T-helper 2 cell treated with Interferon-gamma antibody and Interleukin-4, amounts not matched to agents 5 μg/mL and 100 μg/mL, for 36 hours (primary cell): Measurements from ENCODE around the gene CPNE8.
A peak's percentile ranks its signal among the peaks of the same experiment; 100 is the strongest.

Source experiments
- DNase-seq: peaks from one replicate; pipeline ENCODE4 v3.0.0; 2021; ENCODE audit warnings: low spot score
- H3K27ac Mint-ChIP-seq: one replicate; pipeline ENCODE4 v1.8.0; 2021; ENCODE audit warnings: mild to moderate bottlenecking, mixed read lengths
- H3K27me3 Mint-ChIP-seq: one replicate; pipeline ENCODE4 v1.8.0; 2021; ENCODE audit warnings: low read depth, mixed read lengths
- H3K36me3 Mint-ChIP-seq: one replicate; pipeline ENCODE4 v1.8.0; 2021; ENCODE audit warnings: low read depth, mixed read lengths
- H3K4me1 Mint-ChIP-seq: one replicate; pipeline ENCODE4 v1.8.0; 2021; ENCODE audit warnings: low read depth, mixed read lengths
- H3K4me3 Mint-ChIP-seq: one replicate; pipeline ENCODE4 v1.8.0; 2022; ENCODE audit warnings: mild to moderate bottlenecking, moderate library complexity, mixed read lengths
- H3K9me3 Mint-ChIP-seq: one replicate; pipeline ENCODE4 v1.8.0; 2021; ENCODE audit warnings: mixed read lengths

CPNE8 gene

GRCh38 chr12:38911611-38912010, 6.2 kb upstream of the CPNE8 start:
- Mint-ChIP-seq H3K27ac (no peak overlapping the region), H3K27me3 (peaks cover 20% of the 10 kb centered on the region), H3K4me1 (peaks cover 7% of the 10 kb centered on the region), H3K36me3 (no peaks in the 10 kb centered on the region), H3K9me3 (no peaks in the 10 kb centered on the region), H3K4me3 (no peak overlapping the region)
- DNase-seq: no peak

GRCh38 chr12:38907201-38907923, 2.0 kb upstream of the CPNE8 start:
- Mint-ChIP-seq H3K36me3 (no peaks in the 10 kb centered on the region), H3K27ac (peak overlapping the region; percentile 62), H3K4me3 (peak overlapping the region; percentile 93), H3K27me3 (peaks cover 26% of the 10 kb centered on the region), H3K9me3 (no peaks in the 10 kb centered on the region), H3K4me1 (peaks cover 24% of the 10 kb centered on the region)
- DNase-seq: no peak

DNA sequence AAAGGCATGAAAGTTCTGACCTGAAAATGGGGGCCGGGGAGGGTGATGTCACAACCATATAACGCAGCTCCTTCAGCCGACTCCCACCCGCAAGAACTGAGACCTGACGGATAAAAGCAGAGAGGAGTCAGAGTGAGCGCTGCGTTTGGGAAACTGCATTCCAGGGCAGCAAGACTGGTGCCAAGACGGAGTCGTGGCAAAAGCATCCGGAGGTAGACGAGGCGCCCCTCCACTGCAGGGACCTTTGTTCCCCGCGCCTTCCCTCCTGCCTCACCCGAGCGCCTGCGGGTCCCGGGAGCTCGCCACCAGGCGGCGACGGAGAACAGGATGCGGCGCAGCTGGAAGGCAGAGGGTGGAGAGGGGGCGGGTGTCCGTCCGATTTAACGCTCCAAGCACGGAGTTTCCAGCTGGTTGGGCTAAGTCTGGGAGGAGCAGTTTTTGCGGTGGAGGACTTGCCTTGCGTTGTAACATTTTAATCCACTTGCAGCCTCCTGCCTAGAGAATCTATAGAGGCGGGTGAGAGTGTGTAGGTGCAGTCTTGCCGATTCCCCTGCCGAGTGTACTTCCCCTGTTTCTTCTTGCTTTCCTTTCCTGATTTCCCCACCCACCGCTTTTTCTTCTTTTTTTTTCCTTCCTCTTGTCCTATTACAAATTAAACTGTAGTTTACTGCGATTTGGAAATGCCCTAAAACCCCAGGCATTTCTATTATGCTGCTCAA, 1.2 kb upstream of the CPNE8 start:
- Mint-ChIP-seq H3K4me3 (peak overlapping the region; percentile 93), H3K4me1 (peaks cover 24% of the 10 kb centered on the region), H3K36me3 (no peaks in the 10 kb centered on the region), H3K27ac (peak overlapping the region; percentile 75), H3K27me3 (peaks cover 26% of the 10 kb centered on the region), H3K9me3 (no peaks in the 10 kb centered on the region)
- DNase-seq: peak; percentile 80

DNA sequence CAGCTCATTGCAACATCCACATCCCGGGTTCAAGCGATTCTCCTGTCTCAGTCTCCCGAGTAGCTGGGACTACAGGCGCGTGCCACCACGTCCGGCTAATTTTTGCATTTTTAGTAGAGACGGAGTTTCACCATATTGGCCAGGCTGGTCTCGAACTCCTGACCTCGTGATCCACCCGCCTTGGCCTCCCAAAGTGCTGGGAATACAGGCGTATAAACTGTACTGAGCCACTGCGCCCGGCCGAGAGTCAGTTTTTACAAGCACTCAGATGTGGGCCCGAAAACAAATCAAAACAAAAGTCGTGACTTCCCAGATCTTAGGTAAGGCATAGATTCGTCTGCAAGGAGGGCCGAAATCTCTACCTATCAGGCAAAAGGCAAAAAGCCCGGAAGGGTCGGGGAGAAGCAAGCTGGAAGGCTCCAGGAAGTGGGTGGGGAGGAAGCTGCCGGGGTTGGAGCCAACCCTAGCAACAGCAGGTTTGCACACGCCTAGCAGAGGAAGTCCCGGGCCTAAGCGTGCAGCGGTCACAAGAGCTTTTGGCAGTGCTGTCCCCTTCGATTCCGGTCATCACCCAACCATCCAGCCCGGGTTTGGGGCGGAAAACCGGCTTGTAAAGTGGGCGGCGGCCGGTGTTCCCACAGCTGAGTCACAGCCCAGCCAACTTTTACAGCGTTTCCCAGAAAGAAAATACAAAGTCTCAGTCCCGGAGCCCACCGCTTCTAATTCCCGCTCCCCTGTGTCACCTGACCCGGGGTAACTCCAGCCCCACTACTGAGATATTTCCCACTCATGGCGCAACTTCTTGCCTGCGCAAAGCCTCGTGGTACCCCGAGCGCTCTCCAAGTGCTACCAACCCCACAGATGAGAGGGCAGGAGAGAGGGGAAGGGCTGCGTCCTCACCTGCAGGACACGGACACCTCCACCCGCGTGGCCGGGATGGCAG, 583 bp downstream of the CPNE8 start:
- H3K4me3 Mint-ChIP-seq: peak overlapping the region; percentile 93
- peaks cover 26% of the 10 kb centered on the region for H3K27me3 Mint-ChIP-seq
- H3K9me3 Mint-ChIP-seq: no peaks in the 10 kb centered on the region
- peaks cover 24% of the 10 kb centered on the region for H3K4me1 Mint-ChIP-seq
- DNase-seq: peak; percentile 51
- peak overlapping the region; percentile 86 for H3K27ac Mint-ChIP-seq
- H3K36me3 Mint-ChIP-seq: no peaks in the 10 kb centered on the region

DNA sequence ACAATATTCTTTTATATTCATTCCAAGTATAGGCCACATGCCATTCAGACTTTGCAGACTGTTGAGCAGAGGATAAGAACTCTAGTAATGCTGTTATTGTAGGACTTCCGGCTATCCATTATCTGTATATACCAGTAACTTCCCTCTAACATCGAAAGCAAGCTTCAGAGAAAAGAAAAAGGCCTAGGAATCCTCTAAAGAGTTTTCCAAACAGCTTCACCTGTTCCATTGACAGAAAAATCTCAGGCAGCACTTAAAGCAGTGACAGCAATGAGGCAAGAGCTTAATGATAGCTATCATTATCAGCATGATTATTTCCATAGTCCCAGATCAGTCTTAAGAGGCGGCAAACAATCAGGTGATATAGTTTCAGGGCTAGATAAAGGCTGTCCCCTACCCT, 1.8 kb downstream of the CPNE8 start:
- Mint-ChIP-seq H3K4me1 (peaks cover 24% of the 10 kb centered on the region), H3K27ac (no peak overlapping the region), H3K4me3 (peak overlapping the region; percentile 33), H3K9me3 (no peaks in the 10 kb centered on the region), H3K36me3 (no peaks in the 10 kb centered on the region), H3K27me3 (peaks cover 20% of the 10 kb centered on the region)
- no peak for DNase-seq

DNA sequence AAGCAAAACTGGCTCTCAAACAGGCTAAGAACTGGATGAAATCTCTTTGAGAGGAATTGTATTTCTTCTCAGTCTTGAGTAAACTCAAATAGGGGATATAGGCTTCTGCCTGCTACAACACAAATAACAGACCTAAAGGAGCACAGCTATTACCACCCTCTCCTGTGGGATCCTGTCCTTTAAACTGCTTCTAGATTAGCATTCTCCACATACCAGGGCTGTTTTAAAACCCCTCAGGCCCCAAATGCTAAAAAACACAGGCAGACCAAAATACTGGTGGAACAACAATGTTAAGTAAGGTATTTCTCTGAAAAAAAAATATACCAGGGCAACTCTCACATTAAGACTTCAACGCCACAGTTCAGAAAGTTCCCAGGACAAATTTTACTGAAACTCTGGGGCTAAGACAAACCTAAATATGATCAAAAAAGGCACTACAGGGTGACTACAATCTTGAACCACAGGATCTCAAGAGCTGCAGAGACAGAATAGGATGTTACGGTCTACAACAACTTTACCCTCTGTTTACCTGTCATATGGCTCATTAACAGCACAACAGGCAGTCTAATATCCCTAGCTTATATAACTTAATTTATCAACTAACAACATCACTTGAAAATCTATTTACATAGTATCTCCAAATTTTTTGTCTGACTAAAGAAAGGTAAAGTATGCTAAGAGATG, 7.2 kb downstream of the CPNE8 start:
- Mint-ChIP-seq H3K27ac (no peak overlapping the region), H3K27me3 (no peaks in the 10 kb centered on the region), H3K4me3 (no peak overlapping the region), H3K9me3 (no peaks in the 10 kb centered on the region), H3K36me3 (no peaks in the 10 kb centered on the region), H3K4me1 (peaks cover 3% of the 10 kb centered on the region)
- no peak for DNase-seq

GRCh38 chr12:38895446-38895845, 9.9 kb downstream of the CPNE8 start:
- H3K4me3 Mint-ChIP-seq: no peak overlapping the region
- H3K36me3 Mint-ChIP-seq: no peaks in the 10 kb centered on the region
- H3K4me1 Mint-ChIP-seq: peaks cover 3% of the 10 kb centered on the region
- no peak for DNase-seq
- no peak overlapping the region for H3K27ac Mint-ChIP-seq
- no peaks in the 10 kb centered on the region for H3K9me3 Mint-ChIP-seq
- H3K27me3 Mint-ChIP-seq: no peaks in the 10 kb centered on the region

DNA sequence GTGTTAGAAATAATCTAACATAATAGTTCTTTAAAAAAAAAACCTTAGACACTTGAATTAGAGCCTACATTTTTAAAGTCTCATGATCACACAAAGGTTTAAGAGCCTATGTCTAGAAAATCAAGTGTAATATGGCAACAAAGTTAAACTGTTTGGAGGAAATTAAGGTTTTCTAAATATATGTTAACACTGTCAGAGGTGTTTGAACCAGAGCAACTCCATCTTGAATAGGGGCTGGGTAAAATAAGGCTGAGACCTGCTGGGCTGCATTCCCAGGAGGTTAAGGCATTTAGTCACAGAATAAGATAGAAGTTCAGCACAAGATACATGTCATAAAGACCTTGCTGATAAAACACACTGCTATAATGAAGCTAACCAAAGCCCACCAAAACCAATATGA, 12.4 kb downstream of the CPNE8 start:
- H3K9me3 Mint-ChIP-seq: peaks cover 3% of the 10 kb centered on the region
- H3K36me3 Mint-ChIP-seq: no peaks in the 10 kb centered on the region
- no peak overlapping the region for H3K27ac Mint-ChIP-seq
- H3K4me3 Mint-ChIP-seq: no peak overlapping the region
- peaks cover 3% of the 10 kb centered on the region for H3K4me1 Mint-ChIP-seq
- DNase-seq: no peak
- H3K27me3 Mint-ChIP-seq: no peaks in the 10 kb centered on the region

DNA sequence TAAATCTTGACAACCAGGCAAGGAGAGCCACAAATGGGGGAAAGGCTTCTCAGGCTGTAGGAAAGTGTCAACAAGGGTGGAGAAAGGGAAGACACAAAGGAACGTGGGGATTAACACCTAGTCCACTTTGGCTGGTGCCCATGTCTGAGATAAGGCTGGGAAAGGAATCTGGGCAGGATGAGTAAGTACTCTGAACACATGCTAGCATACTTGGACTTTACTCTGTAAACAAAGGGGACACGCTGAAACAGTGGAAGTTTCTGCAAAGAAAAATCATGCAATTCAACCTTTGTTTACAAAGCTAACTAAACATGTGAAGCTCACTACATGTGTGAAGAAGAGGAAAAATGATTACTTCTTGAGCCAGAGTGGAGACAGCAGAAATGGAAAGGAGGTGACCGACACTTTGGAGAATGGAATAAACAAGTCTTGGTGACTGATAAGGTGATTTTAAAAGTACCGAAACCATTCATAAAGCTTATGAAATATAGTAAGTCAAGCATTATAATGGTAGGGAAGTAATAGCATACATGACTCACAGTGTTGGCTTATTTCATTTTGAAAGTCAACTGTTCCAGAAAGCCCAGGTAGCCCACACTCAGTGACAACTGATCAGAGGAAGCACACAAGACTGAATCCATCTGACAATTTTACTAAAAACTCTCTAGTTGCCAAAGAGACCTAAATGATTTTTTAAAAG, 13.2 kb downstream of the CPNE8 start:
- Mint-ChIP-seq H3K36me3 (no peaks in the 10 kb centered on the region), H3K27me3 (no peaks in the 10 kb centered on the region), H3K4me1 (peaks cover 3% of the 10 kb centered on the region), H3K27ac (no peak overlapping the region), H3K4me3 (no peak overlapping the region), H3K9me3 (peaks cover 3% of the 10 kb centered on the region)
- no peak for DNase-seq

DNA sequence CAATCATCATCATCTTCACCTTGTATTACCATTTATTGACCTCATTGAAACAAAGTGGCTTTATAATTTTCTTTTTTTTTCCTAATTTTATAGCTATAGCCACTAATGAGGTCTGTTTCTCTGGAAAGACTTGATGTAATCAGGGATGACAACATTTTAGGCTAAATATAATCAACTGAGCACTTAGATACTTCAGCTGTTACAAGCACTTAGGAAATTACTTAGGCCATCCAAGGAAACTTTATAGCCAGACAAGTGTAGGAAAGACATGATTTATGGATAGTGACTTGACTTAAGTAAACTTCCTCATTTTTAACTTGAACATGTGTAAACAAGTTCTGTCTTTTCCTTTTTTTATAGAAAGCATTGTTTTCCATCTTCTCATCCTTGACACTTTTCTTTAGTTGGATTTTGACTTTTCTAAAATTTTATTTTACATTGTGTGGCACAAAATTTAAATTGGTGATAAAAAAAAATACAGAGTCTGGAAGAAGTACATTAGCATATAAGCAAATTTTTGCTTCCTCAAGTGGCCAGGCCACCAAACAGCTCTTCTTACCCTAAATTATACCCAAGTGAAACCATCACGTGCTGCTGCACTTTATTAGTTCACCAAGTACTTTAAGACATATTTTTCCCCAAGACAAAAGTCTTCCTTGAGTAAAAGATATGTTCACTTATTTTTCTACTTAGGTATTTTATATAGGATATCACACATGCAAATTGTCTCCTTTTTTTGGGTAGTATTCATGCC, 15.1 kb downstream of the CPNE8 start:
- Mint-ChIP-seq H3K27ac (no peak overlapping the region), H3K27me3 (no peaks in the 10 kb centered on the region), H3K4me3 (no peak overlapping the region), H3K9me3 (peaks cover 3% of the 10 kb centered on the region), H3K4me1 (no peaks in the 10 kb centered on the region), H3K36me3 (no peaks in the 10 kb centered on the region)
- DNase-seq: no peak

DNA sequence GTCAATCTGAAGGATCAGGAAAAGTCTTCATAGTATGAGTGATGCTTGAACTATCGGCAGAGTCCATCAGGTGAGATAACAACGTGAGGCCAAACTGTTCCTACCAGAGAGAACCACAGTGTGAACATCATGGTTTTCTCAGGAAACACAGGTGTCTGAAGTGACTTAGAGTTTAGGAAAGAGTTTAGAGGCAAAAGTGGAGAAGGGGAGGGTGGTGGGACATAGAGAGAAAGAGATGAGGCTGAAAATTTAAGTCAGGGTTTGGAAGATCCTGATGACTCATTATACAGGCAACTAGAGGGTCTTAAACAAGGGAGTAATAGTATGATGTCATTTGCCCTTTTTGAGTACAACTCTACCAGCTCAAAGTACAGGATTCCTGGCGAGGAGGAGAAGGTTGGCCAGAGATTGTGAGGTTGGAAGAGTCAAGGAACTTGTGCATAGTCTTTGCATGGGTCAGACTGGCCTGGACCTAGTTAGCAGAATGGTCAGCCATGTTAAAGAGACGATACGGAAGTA, 16.0 kb downstream of the CPNE8 start:
- Mint-ChIP-seq H3K27me3 (no peaks in the 10 kb centered on the region), H3K4me1 (no peaks in the 10 kb centered on the region), H3K9me3 (peaks cover 3% of the 10 kb centered on the region), H3K4me3 (no peak overlapping the region), H3K36me3 (no peaks in the 10 kb centered on the region), H3K27ac (no peak overlapping the region)
- no peak for DNase-seq

GRCh38 chr12:38887770-38888169, 17.6 kb downstream of the CPNE8 start:
- Mint-ChIP-seq H3K4me3 (no peak overlapping the region), H3K27me3 (no peaks in the 10 kb centered on the region), H3K9me3 (peaks cover 3% of the 10 kb centered on the region), H3K4me1 (no peaks in the 10 kb centered on the region), H3K27ac (no peak overlapping the region), H3K36me3 (no peaks in the 10 kb centered on the region)
- DNase-seq: no peak
